ENCODE measurements around the gene SRSF3. TPM values are rescaled to one million over a fixed set of nuclear protein-coding genes. Genes with fewer than 3 reads are reported as not detected.

The SRSF3 gene
- total RNA-seq, 4 donors from 2014 or later, result 98.8 to 239 (median 179) TPM

DNA sequence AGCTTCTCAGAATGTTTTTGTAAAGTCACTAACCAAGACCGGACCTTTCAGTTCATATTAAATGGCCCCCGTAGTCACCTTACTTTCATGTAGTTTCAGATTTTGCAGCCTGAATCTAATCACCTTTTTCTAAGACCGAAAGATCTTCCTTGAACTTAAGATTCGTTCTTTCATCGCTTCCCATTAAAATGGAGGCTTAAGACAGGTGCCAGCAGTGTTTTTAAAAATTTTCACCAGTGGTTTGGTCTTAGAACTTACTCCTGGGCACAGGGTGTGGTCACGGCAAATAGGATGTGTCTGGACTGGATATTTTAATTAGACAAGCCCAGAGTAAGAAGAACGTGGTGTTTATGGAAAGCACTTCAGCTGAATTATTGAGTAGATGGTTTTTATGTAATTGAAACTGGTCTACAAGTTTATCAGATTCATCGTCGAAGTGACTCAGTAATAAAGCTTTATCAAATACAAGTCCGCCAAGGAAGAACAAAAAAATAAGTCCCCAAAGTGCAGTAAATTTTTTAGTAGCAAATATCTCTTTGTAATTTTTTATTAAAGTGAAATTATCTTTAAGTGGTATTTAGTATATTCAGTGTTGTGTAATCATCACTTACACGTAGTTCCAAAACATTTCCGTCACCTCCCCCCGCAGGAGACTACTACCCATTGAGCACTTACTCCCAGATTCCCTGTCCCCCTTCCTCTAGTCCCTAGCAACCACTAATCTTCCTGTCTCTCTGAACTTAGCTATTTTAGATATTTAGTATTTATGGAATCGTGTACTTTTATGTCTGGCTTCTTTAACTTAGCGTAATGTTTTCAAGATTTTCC is 868 bp downstream of the SRSF3 start:
- no peak for TF ChIP-seq POLR2A (IDR thresholded peaks at IDR 0.05)
- TF ChIP-seq, protein P1, sequence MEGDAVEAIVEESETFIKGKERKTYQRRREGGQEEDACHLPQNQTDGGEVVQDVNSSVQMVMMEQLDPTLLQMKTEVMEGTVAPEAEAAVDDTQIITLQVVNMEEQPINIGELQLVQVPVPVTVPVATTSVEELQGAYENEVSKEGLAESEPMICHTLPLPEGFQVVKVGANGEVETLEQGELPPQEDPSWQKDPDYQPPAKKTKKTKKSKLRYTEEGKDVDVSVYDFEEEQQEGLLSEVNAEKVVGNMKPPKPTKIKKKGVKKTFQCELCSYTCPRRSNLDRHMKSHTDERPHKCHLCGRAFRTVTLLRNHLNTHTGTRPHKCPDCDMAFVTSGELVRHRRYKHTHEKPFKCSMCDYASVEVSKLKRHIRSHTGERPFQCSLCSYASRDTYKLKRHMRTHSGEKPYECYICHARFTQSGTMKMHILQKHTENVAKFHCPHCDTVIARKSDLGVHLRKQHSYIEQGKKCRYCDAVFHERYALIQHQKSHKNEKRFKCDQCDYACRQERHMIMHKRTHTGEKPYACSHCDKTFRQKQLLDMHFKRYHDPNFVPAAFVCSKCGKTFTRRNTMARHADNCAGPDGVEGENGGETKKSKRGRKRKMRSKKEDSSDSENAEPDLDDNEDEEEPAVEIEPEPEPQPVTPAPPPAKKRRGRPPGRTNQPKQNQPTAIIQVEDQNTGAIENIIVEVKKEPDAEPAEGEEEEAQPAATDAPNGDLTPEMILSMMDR (IDR thresholded peaks at IDR 0.05), result no peak
- Histone ChIP-seq H3K9me3 (no peaks in the 10 kb centered on the region), H3K4me1 (peaks cover 3 to 8% of the 10 kb centered on the region in 2 donors), H3K36me3 (no peaks in the 10 kb centered on the region), H3K27me3 (no peaks in the 10 kb centered on the region), H3K27ac (peak overlapping the region; percentile 95 to 100), H3K4me3 (peak overlapping the region; percentile 68 to 87)
- intact Hi-C loops (cut with DNase I; ENCODE audit: low total_unique reads), result no loop called here
- peak in 1 of 2 donors; percentile 73 for DNase-seq

DNA sequence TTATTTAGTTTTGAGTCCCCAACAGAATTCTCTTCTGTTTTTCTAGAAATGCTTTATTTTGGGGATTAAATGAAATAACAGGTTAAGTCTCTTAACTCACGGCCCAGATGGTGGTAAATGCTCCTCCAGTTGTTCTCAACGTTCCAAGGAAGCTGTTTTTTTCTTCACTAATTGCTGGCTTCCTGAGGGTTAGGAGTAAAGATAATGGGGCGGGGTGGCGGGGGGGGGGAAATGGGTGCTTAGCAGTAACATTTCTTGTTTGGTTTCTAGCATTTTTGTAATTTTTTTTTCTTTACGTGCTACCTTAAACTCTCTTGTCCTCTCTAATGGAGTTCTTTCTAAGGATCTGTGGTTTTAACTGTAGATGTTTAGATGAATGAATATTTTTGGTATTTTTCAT is 2.2 kb downstream of the SRSF3 start:
- intact Hi-C loops (cut with DNase I; ENCODE audit: low total_unique reads), result no loop called here
- peak overlapping the region; percentile 68 to 87 for H3K4me3 ChIP-seq
- H3K27me3 ChIP-seq, result no peaks in the 10 kb centered on the region
- H3K36me3 ChIP-seq, result no peaks in the 10 kb centered on the region
- peaks cover 3 to 12% of the 10 kb centered on the region in 2 donors for H3K4me1 ChIP-seq
- no peak for DNase-seq
- no peaks in the 10 kb centered on the region for H3K9me3 ChIP-seq
- TF ChIP-seq, protein P1 (IDR thresholded peaks at IDR 0.05), result no peak
- no peak for TF ChIP-seq POLR2A (IDR thresholded peaks at IDR 0.05)
- peak overlapping the region; percentile 95 to 100 for H3K27ac ChIP-seq

DNA sequence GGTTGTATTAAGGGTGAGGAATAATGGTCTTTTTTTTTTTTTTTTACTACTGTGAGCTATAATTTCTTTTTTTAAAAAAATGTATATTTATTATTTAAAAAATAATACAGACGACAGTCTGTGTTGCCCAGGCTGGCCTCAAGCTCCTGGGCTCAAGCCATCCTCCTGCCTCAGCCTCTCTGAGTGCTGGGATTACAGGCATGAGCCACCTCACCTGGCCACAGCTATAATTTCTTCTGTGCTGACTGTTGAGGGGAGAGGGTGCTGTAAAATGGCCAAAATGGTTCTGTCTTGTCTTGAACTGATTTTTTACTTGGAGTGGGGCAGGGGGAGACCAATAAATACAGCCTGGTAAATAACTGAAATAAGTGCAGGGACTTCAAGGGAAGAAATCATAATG is 3.6 kb downstream of the SRSF3 start:
- no peaks in the 10 kb centered on the region for H3K27me3 ChIP-seq
- TF ChIP-seq, protein P1 (IDR thresholded peaks at IDR 0.05), result no peak
- no peak for TF ChIP-seq POLR2A (IDR thresholded peaks at IDR 0.05)
- H3K36me3 ChIP-seq, result no peaks in the 10 kb centered on the region
- intact Hi-C loops (cut with DNase I; ENCODE audit: low total_unique reads), result no loop called here
- DNase-seq, result no peak
- peak overlapping the region; percentile 2 to 100 for H3K27ac ChIP-seq
- peaks cover 3 to 12% of the 10 kb centered on the region in 2 donors for H3K4me1 ChIP-seq
- H3K4me3 ChIP-seq, result peak overlapping the region; percentile 0 to 68
- no peaks in the 10 kb centered on the region for H3K9me3 ChIP-seq

DNA sequence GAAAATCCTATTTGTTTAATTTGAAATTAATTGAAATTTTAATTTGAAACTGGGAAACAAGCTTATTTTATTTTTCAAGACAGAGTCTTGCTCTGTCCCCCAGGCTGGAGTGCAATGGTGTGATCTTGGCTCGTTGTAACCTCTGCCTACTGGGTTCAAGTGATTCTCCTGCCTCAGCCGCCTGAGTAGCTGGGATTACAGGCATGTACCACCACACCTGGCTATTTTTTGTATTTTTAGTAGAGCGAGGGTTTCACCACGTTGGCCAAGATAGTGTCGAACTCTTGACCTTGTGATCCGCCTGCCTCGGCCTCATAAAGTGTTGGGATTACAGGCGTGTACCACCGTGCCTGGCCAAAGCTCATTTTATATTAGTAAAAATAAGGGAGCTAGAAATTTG is 4.2 kb downstream of the SRSF3 start:
- no peak for DNase-seq
- Histone ChIP-seq H3K27ac (peak overlapping the region; percentile 5 to 100), H3K27me3 (no peaks in the 10 kb centered on the region), H3K4me3 (peak overlapping the region; percentile 0 to 68), H3K4me1 (peaks cover 3 to 12% of the 10 kb centered on the region in 2 donors), H3K36me3 (no peaks in the 10 kb centered on the region), H3K9me3 (no peaks in the 10 kb centered on the region)
- TF ChIP-seq POLR2A (IDR thresholded peaks at IDR 0.05), result no peak
- TF ChIP-seq, protein P1 (IDR thresholded peaks at IDR 0.05), result no peak
- intact Hi-C loops (cut with DNase I; ENCODE audit: low total_unique reads), result no loop called here

DNA sequence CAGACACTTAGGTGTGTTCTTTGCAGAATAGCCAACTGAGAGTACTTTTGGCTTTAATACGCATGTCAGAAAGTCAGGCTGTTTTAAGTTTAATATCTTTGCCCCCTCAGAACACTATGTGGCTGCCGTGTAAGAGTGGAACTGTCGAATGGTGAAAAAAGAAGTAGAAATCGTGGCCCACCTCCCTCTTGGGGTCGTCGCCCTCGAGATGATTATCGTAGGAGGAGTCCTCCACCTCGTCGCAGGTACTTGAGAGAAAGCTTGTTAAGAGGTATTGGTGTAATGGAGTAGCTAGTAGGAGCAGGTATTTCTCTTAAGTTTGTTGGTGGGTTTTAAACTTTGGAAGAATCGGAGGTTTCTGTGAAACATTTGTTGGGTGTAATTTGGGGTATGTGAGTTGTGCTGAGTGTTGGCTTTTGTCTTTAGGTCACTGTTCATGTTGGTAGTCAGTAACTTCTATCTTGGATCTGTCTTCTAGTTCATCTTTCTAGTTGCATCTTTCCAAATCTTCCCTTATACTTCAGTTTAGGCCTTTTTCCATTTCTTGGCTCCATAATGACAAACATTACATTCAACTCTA is 4.7 kb downstream of the SRSF3 start:
- H3K9me3 ChIP-seq, result no peaks in the 10 kb centered on the region
- DNase-seq, result no peak
- peak overlapping the region; percentile 0 to 68 for H3K4me3 ChIP-seq
- no peaks in the 10 kb centered on the region for H3K36me3 ChIP-seq
- H3K27me3 ChIP-seq, result no peaks in the 10 kb centered on the region
- H3K4me1 ChIP-seq, result peaks cover 3 to 12% of the 10 kb centered on the region in 2 donors
- H3K27ac ChIP-seq, result peak overlapping the region; percentile 5 to 100
- intact Hi-C loops (cut with DNase I; ENCODE audit: low total_unique reads), result no loop called here
- TF ChIP-seq POLR2A (IDR thresholded peaks at IDR 0.05), result no peak
- TF ChIP-seq, protein P1 (IDR thresholded peaks at IDR 0.05), result no peak

Data from uterus (tissue), 4 donors.